Measurements from ENCODE around the gene TUBA3D.
"Not testable (repeated sequence)": the region's sequence is repeated elsewhere in the genome, so short reads cannot be mapped to it uniquely, and the experiment has no call there.

DNA sequence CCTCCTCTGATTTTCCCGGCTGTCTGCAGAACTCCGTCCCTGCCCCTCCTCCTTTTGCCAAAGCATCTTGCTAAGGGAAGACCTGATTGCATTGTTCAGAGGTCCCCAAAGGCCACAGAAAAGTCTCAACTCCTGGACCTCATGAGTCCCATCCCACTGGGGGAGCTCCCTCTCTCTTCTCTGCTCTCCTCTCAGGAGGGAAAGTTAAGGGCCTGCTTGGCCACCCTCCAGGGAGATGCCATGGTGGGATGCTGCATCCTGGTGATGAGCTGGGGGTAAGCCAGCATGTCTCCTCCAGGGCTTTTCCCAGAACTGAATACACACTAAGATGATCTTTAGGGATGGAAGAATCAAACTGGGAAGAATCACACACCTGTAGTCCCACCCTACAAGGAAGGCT lies 2.7 kb upstream of the TUBA3D start:
- TF ChIP-seq EP300 (IDR thresholded peaks at IDR 0.05); SREBF2 (IDR thresholded peaks at IDR 0.05); JUNB (IDR thresholded peaks at IDR 0.05); CBX8 (IDR thresholded peaks at IDR 0.05); FOSB (CRISPR knock-in tag; IDR thresholded peaks at IDR 0.05); RAD21 (conservative IDR thresholded peaks at IDR 0.05 in 1 of 2, IDR thresholded peaks at IDR 0.05 in 1 of 2); MAFK (IDR thresholded peaks at IDR 0.05; ENCODE audit: partially characterized antibody); ZNF302 (CRISPR knock-in tag; IDR thresholded peaks at IDR 0.05); SMC3 (IDR thresholded peaks at IDR 0.05): not testable (repeated sequence)
- TF ChIP-seq, protein P1, sequence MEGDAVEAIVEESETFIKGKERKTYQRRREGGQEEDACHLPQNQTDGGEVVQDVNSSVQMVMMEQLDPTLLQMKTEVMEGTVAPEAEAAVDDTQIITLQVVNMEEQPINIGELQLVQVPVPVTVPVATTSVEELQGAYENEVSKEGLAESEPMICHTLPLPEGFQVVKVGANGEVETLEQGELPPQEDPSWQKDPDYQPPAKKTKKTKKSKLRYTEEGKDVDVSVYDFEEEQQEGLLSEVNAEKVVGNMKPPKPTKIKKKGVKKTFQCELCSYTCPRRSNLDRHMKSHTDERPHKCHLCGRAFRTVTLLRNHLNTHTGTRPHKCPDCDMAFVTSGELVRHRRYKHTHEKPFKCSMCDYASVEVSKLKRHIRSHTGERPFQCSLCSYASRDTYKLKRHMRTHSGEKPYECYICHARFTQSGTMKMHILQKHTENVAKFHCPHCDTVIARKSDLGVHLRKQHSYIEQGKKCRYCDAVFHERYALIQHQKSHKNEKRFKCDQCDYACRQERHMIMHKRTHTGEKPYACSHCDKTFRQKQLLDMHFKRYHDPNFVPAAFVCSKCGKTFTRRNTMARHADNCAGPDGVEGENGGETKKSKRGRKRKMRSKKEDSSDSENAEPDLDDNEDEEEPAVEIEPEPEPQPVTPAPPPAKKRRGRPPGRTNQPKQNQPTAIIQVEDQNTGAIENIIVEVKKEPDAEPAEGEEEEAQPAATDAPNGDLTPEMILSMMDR (IDR thresholded peaks at IDR 0.05) = not testable (repeated sequence)
- TF ChIP-seq, protein P2, sequence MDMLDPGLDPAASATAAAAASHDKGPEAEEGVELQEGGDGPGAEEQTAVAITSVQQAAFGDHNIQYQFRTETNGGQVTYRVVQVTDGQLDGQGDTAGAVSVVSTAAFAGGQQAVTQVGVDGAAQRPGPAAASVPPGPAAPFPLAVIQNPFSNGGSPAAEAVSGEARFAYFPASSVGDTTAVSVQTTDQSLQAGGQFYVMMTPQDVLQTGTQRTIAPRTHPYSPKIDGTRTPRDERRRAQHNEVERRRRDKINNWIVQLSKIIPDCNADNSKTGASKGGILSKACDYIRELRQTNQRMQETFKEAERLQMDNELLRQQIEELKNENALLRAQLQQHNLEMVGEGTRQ (IDR thresholded peaks at IDR 0.05) = not testable (repeated sequence)
- TF ChIP-seq, protein P3, sequence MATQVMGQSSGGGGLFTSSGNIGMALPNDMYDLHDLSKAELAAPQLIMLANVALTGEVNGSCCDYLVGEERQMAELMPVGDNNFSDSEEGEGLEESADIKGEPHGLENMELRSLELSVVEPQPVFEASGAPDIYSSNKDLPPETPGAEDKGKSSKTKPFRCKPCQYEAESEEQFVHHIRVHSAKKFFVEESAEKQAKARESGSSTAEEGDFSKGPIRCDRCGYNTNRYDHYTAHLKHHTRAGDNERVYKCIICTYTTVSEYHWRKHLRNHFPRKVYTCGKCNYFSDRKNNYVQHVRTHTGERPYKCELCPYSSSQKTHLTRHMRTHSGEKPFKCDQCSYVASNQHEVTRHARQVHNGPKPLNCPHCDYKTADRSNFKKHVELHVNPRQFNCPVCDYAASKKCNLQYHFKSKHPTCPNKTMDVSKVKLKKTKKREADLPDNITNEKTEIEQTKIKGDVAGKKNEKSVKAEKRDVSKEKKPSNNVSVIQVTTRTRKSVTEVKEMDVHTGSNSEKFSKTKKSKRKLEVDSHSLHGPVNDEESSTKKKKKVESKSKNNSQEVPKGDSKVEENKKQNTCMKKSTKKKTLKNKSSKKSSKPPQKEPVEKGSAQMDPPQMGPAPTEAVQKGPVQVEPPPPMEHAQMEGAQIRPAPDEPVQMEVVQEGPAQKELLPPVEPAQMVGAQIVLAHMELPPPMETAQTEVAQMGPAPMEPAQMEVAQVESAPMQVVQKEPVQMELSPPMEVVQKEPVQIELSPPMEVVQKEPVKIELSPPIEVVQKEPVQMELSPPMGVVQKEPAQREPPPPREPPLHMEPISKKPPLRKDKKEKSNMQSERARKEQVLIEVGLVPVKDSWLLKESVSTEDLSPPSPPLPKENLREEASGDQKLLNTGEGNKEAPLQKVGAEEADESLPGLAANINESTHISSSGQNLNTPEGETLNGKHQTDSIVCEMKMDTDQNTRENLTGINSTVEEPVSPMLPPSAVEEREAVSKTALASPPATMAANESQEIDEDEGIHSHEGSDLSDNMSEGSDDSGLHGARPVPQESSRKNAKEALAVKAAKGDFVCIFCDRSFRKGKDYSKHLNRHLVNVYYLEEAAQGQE (IDR thresholded peaks at IDR 0.05) = not testable (repeated sequence)

Measured in A549 (cell line).